ENCODE measurements around the gene CEP112.

CEP112 gene

DNA sequence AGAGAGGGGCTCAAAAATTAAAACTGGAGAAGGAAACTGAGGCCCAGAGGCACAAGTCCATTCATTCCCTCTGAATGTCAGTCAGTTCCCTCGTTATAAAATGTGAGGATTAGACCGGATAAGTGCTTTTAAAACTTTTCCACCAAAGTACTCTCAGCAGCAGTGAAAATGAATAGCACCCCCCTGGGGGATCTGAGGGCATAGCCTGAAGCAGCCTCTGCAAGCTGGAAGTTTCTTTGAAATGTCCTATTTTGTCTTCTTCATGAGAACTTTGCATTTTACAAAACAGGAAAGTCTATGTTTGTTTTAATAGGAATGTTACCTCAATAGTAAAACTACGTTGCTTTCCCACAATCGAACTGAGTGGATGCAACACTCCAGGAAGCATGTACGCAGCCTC, 273.0 kb downstream of the CEP112 start:
- in situ Hi-C loops (cut with MboI; ENCODE audit: low pct_unique_long_range_greater_than_20kb, low sequenced_read_pairs, unreplicated experiment), result no loop called here
- TF ChIP-seq, protein P1, sequence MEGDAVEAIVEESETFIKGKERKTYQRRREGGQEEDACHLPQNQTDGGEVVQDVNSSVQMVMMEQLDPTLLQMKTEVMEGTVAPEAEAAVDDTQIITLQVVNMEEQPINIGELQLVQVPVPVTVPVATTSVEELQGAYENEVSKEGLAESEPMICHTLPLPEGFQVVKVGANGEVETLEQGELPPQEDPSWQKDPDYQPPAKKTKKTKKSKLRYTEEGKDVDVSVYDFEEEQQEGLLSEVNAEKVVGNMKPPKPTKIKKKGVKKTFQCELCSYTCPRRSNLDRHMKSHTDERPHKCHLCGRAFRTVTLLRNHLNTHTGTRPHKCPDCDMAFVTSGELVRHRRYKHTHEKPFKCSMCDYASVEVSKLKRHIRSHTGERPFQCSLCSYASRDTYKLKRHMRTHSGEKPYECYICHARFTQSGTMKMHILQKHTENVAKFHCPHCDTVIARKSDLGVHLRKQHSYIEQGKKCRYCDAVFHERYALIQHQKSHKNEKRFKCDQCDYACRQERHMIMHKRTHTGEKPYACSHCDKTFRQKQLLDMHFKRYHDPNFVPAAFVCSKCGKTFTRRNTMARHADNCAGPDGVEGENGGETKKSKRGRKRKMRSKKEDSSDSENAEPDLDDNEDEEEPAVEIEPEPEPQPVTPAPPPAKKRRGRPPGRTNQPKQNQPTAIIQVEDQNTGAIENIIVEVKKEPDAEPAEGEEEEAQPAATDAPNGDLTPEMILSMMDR (IDR thresholded peaks at IDR 0.05; ENCODE audit: extremely low read depth, insufficient read depth, missing control alignments), result no peak
- no peak for DNase-seq (ENCODE audit: low spot score)

- TF ChIP-seq, protein P1 (IDR thresholded peaks at IDR 0.05; ENCODE audit: extremely low read depth, insufficient read depth, missing control alignments), result no peak
- in situ Hi-C loops (cut with MboI; ENCODE audit: low pct_unique_long_range_greater_than_20kb, low sequenced_read_pairs, unreplicated experiment), result no loop called here
Measured at GRCh38 chr17:65918500-65918899, 273.4 kb downstream of the CEP112 start.

DNA sequence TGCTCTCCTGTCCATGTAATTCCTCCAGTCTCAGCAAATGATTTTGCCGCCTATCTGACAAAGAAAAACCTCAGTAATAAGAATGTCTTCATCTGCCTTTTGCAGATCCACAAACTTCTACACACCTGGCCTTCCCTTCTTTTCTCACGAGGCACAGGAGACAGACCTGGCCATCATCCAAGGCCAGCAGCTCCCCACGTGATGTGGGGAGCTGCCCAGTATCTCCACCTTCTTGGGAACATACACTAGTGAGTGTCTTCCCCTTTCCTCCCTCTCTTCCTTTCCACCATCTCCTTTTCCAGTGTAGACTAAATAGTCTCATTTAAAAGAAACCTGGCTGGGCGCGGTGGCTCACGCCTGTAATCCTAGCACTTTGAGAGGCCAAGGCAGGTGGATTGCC, 274.4 kb downstream of the CEP112 start:
- no peak for DNase-seq (ENCODE audit: low spot score)
- TF ChIP-seq, protein P1 (IDR thresholded peaks at IDR 0.05; ENCODE audit: extremely low read depth, insufficient read depth, missing control alignments), result no peak
- in situ Hi-C loops (cut with MboI; ENCODE audit: low pct_unique_long_range_greater_than_20kb, low sequenced_read_pairs, unreplicated experiment), result no loop called here

More at GRCh38 chr17:65918500-65918899, 273.4 kb downstream of the CEP112 start:
- no peak for DNase-seq (ENCODE audit: low spot score)

GRCh38 chr17:65916425-65916824, 275.5 kb downstream of the CEP112 start:
- TF ChIP-seq, protein P1 (IDR thresholded peaks at IDR 0.05; ENCODE audit: extremely low read depth, insufficient read depth, missing control alignments), result no peak
- in situ Hi-C loops (cut with MboI; ENCODE audit: low pct_unique_long_range_greater_than_20kb, low sequenced_read_pairs, unreplicated experiment), result no loop called here
- DNase-seq (ENCODE audit: low spot score), result no peak

DNA sequence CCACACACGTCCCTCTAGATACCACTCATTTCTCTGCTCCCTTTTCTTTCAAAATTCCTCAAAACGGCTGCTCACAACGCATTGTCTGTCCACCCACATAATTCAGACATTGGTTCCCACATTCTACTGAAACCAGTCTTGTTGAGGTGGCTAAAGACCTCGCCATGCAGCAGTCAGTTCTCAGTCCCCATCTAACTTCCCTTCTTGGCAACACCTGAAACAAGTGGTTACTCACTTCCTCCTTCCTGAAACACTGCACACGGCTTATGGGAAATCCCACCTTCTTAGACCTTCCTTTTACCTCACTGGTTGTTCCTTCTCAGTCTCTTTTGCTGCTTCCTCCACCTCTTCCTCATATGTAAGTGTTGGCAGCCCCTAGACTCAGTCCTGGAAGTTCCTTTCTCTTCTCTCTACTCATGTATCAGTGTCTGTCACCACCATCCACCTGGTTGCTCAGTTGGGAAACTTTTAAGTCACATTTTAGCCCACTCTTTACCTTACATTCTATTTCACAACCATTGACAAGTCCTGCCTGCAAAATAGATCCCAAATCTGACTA, 277.1 kb downstream of the CEP112 start:
- peak; percentile 35 for DNase-seq (ENCODE audit: low spot score)
- in situ Hi-C loops (cut with MboI; ENCODE audit: low pct_unique_long_range_greater_than_20kb, low sequenced_read_pairs, unreplicated experiment), result no loop called here
- TF ChIP-seq, protein P1 (IDR thresholded peaks at IDR 0.05; ENCODE audit: extremely low read depth, insufficient read depth, missing control alignments), result no peak

DNA sequence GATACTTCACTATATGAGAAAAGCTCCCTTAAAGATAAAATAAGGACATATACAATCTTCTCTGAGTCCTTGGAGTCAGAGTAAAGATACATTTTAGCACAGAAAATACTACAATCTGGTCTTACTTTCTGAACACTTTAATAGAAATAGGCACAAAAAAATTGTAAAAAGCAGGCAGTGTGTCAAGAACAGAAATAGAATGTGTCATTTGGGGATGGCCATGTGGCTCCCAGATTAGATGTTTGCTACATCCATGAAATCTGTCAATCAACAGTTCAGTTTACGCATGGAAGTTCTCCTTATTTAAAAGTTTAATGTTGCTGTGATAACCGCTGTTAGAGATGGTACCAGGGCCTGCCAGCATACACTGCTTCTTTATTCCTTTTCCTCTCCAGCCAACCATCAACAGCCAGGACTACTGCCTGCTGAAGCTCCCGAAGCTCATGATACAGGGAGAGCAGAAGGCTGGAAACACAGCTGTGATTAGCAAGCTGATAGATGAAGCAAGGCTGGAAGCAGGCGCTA, 278.5 kb downstream of the CEP112 start:
- in situ Hi-C loops (cut with MboI; ENCODE audit: low pct_unique_long_range_greater_than_20kb, low sequenced_read_pairs, unreplicated experiment), result no loop called here
- no peak for DNase-seq (ENCODE audit: low spot score)
- TF ChIP-seq, protein P1 (IDR thresholded peaks at IDR 0.05; ENCODE audit: extremely low read depth, insufficient read depth, missing control alignments), result no peak

Data from GM13977 (cell line).